Measurements from ENCODE around the gene MS4A2.

DNA sequence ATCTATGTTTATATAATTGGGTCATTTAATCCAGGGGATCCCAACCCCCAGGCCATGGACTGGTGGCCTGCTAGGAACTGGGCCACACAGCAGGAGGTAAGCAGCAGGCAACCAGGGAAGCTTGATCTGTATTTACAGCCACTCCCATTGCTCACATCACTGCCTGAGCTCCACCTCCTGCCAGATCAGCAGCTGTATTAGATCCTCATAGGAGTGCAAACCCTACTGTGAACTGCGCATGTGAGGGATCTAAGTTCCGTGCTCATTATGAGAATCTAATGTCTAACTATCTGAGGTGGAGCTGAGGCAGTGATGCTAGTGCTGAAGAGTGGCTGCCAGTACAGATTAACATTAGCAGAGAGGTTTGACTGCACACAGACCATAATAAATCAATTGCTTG is 32.8 kb downstream of the MS4A2 start:
- TF ChIP-seq SIN3A (IDR thresholded peaks at IDR 0.05; ENCODE audit: borderline replicate concordance, insufficient read depth, low read length) (no peak), REST (IDR thresholded peaks at IDR 0.05; ENCODE audit: insufficient read depth in 1 of 2, low read depth in 2 of 2, low read length in 2 of 2) (no peak), POLR2AphosphoS5 (IDR thresholded peaks at IDR 0.05; ENCODE audit: low read depth, low read length) (no peak)

Data from PFSK-1 (cell line).